HG03469 (cell line): Measurements from ENCODE around the gene CSTF1.

Source experiments
- ATAC-seq: cut with Tn5 transposase; IDR thresholded peaks from one replicate; pipeline ENCODE4 v1.9.1; 2021; ENCODE audit warnings: mild to moderate bottlenecking, moderate library complexity, moderate number of reproducible peaks; ENCODE audit not compliant: unreplicated experiment

CSTF1 gene

DNA sequence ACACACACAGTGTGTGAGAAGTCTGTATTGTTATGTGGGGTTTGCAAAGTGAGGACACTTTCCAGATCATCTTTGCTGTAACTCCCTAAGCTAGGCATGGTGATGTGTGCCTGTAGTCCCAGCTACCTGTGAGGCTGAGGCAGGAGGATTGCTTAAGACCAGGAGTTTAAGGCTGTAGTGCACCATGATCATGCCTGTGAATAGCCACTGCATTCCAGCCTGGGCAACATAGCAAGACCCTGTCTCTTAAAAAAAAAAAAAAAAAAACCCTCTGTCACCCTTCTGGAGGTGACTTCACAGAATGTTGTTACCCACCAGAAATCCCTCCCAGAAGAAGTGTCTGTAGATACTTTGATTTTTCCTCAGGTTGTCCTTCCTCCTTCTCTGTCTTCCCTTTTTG is 34.5 kb downstream of the CSTF1 start:
- no peak for ATAC-seq

- ATAC-seq, result no peak
Measured at GRCh38 chr20:56427797-56428196, 35.4 kb downstream of the CSTF1 start.

GRCh38 chr20:56428410-56428809 is 36.0 kb downstream of the CSTF1 start:
- no peak for ATAC-seq

DNA sequence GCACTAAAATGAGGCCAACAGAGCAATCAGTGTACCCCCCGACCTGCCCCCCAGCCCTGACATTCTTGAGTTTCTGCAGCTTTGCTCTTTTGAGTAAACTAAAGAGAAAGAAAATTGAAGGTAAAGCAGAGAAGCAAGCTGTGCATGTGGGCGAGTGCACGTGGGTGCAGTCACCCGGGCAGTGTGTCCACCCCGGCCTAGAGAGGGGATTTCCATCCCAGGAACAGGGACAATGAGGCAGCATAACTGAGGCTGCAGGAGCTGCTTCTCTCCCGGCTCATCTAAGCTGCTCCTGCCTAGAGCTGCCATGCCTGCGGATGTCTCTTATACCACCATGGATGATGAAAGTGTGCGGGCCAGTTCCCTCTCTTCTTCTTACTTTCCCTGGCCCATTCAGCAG is 36.4 kb downstream of the CSTF1 start:
- ATAC-seq, result no peak

DNA sequence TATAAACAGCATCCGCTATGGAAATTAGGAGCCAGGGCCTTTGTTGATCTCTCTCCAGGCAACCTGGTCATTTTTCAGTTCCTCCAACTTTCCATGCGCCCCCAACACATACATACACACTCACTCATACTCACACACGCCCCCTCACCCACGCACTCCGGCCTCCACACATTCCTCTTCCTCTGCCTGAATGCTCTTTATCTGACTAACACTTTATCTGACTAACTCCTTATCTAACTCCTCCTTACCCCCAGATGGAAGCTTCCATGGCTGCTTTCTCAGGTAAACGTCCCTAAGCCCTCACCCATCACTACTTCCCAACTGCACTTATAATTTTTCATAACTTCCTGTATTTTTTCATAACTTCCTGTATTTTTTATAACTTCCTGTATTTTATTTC is 37.1 kb downstream of the CSTF1 start:
- ATAC-seq, result no peak

DNA sequence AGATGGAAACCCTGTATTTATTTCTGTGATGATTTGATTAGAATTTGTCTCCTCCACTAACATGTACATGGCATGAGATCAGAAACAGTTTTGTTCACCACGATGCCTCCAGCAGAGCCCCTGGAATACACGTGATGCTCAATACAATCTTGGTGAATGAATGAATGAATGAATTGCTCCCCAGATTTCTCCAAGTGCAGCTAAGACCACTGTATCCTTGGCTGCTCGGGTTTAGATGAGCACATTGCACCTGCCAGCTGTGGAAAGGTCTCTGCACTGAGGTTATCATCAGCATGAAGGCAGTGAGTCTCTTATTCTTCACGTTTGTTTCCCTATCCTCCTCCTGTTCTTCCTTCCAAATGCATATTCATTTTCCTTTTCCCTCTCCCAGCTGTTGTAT is 37.5 kb downstream of the CSTF1 start:
- ATAC-seq, result no peak

DNA sequence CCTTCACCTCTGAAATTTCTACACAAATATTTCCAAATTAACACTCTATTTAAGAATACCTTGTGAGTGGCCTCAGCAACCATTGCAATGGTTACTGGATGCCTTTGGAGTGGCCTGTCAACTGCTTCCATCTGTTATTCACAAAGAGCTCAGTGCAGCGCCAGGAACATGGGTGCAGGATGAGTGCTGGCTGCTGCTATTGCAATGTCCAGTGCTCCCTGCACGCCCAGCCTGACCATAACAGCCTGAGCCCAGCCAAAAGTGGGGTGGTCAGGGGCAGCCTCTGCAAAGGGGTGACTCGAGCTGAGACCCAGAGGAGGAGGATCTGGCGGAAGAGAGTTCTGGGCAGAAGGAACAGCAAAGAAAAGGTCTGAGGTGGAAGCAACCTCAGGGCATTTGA is 38.0 kb downstream of the CSTF1 start:
- no peak for ATAC-seq

DNA sequence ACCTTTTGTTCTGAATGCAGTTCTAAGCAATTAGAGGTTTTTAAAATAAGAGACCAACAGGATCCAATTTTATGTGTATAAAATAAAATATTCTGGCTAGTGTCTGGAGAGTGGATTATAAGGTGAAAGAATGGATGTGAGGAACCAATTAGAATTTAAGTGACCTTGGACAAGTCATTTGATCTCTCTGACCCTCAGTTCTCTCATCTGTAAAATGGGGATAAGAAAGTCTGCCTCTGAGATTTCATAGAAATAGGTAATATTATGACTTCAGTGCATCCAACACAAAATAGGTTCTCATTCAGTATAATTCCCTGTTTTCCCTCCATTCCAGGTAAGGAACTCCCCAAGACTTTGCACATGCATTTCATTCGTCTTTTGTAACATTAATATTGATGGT is 38.5 kb downstream of the CSTF1 start:
- no peak for ATAC-seq

DNA sequence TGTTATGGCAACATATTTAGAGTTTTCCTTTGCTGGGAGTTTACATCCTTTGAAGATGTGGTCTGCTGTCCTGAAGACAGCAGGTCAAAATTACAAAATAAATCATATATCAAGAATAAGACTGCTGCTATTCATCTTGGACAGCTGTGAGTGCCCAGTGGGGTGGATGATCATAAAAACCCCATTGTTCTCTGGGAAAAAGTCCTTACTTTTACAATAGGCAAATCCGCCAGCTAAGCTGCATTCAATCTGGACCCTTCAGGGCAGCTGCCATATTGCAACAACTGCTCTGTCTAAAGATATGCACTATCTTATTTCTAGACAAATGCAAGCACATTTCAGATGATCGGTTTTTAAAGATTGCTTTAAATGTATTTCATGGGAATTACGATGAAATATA is 39.0 kb downstream of the CSTF1 start:
- no peak for ATAC-seq

DNA sequence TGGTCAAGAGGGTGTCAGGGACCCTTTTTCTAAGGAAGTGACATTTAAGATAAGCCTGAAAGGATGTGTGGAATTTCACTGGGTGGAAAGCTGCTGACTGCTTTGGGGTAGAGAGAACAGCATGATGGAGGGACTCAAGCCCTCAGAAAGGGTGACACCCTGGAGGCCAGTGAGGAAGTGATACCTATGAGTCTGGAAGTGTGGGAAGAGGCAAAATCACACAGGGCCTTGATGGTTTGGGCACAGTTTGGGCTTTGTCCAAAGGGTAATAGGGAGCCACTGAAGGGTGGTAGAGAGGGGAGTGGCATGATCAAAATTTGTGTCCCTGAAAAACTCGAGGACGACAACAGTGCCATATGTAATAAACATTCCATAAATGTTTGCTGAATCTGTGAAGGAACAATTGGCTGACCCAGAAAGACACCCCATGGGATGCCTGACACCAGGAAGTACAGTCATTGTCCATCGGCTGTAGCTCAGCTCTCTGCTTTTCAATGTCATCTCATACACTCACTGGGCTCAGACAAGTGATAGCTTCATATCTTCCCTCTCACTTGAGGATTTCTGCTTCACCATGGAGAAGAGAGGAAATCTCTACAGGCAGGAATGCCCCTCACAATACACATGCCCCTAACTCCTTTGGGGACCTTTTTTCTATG is 40.9 kb downstream of the CSTF1 start:
- ATAC-seq, result no peak

DNA sequence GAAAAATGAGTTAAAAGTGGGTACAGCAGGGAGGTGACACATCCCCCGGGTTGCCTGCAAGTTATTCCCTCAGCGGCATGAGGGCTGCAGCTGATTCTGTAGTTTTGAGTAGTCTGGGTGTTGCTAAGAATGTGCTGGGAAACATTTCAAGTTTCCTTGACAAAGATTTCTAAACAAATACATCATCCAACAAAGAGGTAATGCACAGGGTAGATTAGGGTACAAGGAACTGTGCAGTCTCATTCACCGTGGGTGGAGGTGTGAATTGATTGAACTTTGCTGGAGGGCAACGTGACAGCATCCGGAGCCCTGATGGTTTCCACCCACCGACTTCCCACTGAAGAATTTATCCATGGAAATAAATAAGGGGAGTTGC is 41.4 kb downstream of the CSTF1 start:
- no peak for ATAC-seq

GRCh38 chr20:56437196-56437960 is 44.9 kb downstream of the CSTF1 start:
- no peak for ATAC-seq

- no peak for ATAC-seq
Measured at GRCh38 chr20:56438284-56438683, 45.8 kb downstream of the CSTF1 start.

GRCh38 chr20:56439771-56440291 is 47.4 kb downstream of the CSTF1 start:
- ATAC-seq, result no peak

DNA sequence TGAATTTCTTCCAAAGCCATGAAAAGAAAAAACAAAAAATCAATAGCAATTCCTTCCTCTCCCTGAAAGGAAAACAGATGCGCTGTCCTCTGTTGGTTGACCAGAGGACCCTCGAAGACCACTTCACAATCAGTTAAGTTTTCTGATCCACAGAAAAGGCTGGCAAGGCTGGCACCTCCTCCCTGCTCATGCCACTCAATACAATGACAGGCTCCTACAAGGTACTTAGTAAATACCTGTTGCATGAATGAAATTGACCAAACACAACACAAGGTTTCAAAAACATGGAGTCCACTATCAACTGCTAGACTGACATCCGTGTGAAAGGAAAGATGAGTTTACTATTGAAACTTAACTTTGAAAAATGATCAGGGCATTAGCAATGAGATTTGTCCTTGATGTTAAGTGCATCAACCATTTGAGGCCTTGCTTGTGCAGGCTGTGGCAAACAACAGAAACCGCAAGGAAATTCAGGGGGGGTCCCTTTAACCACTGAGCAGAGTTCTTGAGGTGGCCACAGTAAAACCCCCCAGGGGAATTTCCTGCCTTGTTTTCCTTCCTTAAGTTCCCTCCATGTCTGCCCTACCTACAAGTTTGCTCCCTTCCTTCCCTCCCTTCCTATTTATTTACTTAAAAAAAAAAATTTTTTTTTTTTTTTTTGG is 48.0 kb downstream of the CSTF1 start:
- ATAC-seq, result no peak

GRCh38 chr20:56442389-56443365 is 50.2 kb downstream of the CSTF1 start:
- no peak for ATAC-seq

DNA sequence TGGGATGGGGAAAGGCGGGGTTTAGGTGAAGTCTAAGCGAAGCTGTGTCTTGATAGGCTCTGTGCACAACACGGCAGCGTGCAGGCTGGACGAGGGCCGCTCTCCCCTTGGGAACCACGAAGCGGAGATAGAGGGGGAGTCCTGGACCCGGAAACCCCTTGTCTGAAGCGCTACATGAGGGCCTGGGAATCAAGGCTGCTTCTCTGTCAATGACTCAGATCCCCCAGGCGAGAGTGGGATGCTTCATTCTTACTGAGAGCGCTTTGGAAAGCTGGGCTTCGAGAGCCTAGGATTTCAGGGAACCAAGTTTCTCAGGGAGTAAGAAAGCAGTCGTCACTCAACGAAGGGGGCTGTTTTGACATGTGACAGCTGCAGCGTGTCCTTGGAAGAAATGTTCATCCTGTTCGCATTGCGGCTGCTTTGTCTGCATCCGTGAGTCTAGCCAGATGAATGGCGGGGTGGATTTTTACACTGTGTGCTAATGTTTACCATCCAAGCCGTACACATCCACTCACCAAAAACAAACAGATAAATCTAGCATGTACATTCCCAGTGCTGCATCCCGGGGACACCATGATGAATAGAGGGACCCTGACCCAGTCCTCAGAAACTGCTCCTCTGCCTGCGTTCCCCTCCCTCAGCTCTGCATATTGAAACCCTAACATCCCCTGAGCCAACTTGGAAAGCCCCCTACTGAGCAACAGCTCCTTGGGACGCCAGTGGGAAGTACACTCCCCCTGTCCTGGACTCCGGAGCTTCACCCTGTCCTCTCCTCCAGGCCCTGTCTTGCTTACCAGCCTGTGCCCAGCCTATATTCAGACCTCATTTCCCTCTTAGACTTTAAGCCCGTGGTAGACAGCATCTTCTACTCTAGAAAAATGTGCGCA is 51.5 kb downstream of the CSTF1 start:
- no peak for ATAC-seq

GRCh38 chr20:56445130-56445529 is 52.7 kb downstream of the CSTF1 start:
- no peak for ATAC-seq

DNA sequence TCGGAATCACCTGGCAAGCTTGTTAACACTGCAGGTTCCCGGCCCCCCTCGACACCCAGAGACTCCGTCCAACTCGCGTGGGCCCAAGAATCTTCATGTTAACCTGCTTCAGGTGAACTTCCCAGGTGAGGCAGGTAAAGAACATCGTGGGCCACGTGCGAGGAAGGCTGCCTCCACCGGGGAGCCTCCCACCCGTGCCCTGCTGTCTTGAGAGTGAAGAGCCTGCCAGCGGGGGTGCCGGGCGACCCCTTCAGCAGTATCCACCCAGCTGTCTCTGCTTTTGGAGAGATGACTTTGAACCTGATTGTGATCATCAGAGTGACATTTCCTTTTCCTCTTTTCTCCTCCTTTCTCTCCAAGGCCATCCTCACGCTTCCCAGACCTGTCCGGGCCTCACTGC is 53.1 kb downstream of the CSTF1 start:
- ATAC-seq, result no peak

DNA sequence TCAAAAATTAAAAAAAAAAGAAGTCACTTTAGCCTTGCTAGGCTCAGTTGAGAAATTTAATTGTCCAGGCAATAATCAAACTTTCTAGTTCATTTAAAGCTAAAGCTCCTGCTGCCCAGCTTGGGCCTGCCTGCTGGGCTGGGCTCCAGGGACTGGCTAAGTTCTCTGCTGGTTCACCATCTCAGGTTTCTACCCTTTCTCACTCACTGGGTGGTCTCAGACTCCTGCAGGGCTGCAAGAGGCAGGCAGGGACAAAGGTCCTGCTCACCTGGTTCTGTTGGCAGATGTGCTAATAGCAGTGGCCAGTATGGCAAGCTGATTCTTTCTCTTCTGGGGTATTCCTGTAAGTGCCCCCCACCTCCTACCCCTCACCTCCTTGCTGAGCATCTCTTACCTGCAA is 54.8 kb downstream of the CSTF1 start:
- ATAC-seq, result no peak
